ENCODE data around the gene RGS12. TPM values are rescaled to one million over a fixed set of nuclear protein-coding genes. Genes with fewer than 3 reads are reported as not detected.

Gene RGS12
- total and polyA plus RNA-seq, 2 experiments from 2014 or later = 8.0 to 19.0 TPM

DNA sequence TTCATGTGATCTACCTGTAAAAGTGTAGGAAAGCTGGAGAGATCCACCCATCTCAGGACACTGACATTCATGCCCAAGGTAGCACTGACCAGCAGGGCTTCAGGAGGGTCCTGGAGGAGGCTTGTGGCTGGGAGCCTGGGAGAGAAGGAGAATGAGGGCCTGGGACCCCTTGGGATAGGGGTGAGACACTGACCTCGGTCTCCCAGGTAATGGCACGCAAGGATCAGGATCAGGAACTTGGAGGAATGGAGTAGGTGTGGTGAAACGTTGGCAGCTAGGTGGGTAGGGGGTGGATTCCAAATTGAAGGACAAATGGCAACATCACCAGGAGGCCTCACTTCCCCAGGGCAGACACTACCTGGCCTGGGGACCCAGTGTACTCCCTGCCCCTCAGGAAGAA, 12.4 kb upstream of the RGS12 start:
- Mint-ChIP-seq H3K4me1 (no peaks in the 10 kb centered on the region), H3K27ac (no peak overlapping the region)

More for the DNA sequence above, 12.4 kb upstream of the RGS12 start:
- H3F3A ChIP-seq (replicated peaks; ENCODE audit: low read depth) = no peaks in the 10 kb centered on the region
- no peak overlapping the region for H3K4me3 Mint-ChIP-seq
- H3K36me3 ChIP-seq (ENCODE audit: insufficient read depth) = no peaks in the 10 kb centered on the region
- no peak overlapping the region for H3K27ac ChIP-seq (ENCODE audit: low read depth)
- H3K9me2 ChIP-seq (ENCODE audit: insufficient read depth) = no peaks in the 10 kb centered on the region
- no peak for ATAC-seq
- no peak overlapping the region for H3K4me2 ChIP-seq
- H3K79me2 ChIP-seq (replicated peaks; ENCODE audit: insufficient read depth) = no peaks in the 10 kb centered on the region
- H3K4me3 ChIP-seq = no peak overlapping the region
- no peaks in the 10 kb centered on the region for H4K20me1 ChIP-seq (replicated peaks; ENCODE audit: insufficient read depth)
- peaks cover 6% of the 10 kb centered on the region for H3K27me3 Mint-ChIP-seq (ENCODE audit: insufficient read depth, low read depth, poor library complexity)
- H3K27me3 ChIP-seq (ENCODE audit: insufficient read depth) = no peaks in the 10 kb centered on the region
- H3K36me3 Mint-ChIP-seq (ENCODE audit: low read depth) = peaks cover 2% of the 10 kb centered on the region; the same call in 2 of the 3 replicates
- TF ChIP-seq EZH2 (IDR thresholded peaks at IDR 0.05; ENCODE audit: low read depth, unreplicated experiment) (no peak), EZH2phosphoT487 (IDR thresholded peaks at IDR 0.05; ENCODE audit: unreplicated experiment) (no peak), NANOG (IDR thresholded peaks at IDR 0.05; ENCODE audit: borderline replicate concordance) (no peak), CREB1 (CRISPR knock-in tag; IDR thresholded peaks at IDR 0.05; ENCODE audit: low read depth) (no peak), ZNF114 (CRISPR knock-in tag; IDR thresholded peaks at IDR 0.05) (no peak), REST (IDR thresholded peaks at IDR 0.05; ENCODE audit: unreplicated experiment) (no peak), POLR2AphosphoS5 (IDR thresholded peaks at IDR 0.05; ENCODE audit: low read depth) (no peak), STAT1 (IDR thresholded peaks at IDR 0.05; ENCODE audit: unreplicated experiment) (no peak), JUNB (IDR thresholded peaks at IDR 0.05; ENCODE audit: unreplicated experiment) (no peak), ETS1 (IDR thresholded peaks at IDR 0.05) (no peak), ZNF331 (CRISPR knock-in tag; IDR thresholded peaks at IDR 0.05; ENCODE audit: low read depth) (no peak)
- TF ChIP-seq, protein P1, sequence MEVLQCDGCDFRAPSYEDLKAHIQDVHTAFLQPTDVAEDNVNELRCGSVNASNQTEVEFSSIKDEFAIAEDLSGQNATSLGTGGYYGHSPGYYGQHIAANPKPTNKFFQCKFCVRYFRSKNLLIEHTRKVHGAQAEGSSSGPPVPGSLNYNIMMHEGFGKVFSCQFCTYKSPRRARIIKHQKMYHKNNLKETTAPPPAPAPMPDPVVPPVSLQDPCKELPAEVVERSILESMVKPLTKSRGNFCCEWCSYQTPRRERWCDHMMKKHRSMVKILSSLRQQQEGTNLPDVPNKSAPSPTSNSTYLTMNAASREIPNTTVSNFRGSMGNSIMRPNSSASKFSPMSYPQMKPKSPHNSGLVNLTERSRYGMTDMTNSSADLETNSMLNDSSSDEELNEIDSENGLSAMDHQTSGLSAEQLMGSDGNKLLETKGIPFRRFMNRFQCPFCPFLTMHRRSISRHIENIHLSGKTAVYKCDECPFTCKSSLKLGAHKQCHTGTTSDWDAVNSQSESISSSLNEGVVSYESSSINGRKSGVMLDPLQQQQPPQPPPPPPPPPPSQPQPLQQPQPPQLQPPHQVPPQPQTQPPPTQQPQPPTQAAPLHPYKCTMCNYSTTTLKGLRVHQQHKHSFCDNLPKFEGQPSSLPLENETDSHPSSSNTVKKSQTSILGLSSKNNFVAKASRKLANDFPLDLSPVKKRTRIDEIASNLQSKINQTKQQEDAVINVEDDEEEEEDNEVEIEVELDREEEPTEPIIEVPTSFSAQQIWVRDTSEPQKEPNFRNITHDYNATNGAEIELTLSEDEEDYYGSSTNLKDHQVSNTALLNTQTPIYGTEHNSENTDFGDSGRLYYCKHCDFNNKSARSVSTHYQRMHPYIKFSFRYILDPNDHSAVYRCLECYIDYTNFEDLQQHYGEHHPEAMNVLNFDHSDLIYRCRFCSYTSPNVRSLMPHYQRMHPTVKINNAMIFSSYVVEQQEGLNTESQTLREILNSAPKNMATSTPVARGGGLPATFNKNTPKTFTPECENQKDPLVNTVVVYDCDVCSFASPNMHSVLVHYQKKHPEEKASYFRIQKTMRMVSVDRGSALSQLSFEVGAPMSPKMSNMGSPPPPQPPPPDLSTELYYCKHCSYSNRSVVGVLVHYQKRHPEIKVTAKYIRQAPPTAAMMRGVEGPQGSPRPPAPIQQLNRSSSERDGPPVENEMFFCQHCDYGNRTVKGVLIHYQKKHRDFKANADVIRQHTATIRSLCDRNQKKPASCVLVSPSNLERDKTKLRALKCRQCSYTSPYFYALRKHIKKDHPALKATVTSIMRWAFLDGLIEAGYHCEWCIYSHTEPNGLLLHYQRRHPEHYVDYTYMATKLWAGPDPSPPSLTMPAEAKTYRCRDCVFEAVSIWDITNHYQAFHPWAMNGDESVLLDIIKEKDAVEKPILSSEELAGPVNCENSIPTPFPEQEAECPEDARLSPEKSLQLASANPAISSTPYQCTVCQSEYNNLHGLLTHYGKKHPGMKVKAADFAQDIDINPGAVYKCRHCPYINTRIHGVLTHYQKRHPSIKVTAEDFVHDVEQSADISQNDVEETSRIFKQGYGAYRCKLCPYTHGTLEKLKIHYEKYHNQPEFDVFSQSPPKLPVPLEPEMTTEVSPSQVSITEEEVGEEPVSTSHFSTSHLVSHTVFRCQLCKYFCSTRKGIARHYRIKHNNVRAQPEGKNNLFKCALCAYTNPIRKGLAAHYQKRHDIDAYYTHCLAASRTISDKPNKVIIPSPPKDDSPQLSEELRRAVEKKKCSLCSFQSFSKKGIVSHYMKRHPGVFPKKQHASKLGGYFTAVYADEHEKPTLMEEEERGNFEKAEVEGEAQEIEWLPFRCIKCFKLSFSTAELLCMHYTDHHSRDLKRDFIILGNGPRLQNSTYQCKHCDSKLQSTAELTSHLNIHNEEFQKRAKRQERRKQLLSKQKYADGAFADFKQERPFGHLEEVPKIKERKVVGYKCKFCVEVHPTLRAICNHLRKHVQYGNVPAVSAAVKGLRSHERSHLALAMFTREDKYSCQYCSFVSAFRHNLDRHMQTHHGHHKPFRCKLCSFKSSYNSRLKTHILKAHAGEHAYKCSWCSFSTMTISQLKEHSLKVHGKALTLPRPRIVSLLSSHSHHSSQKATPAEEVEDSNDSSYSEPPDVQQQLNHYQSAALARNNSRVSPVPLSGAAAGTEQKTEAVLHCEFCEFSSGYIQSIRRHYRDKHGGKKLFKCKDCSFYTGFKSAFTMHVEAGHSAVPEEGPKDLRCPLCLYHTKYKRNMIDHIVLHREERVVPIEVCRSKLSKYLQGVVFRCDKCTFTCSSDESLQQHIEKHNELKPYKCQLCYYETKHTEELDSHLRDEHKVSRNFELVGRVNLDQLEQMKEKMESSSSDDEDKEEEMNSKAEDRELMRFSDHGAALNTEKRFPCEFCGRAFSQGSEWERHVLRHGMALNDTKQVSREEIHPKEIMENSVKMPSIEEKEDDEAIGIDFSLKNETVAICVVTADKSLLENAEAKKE (CRISPR knock-in tag; IDR thresholded peaks at IDR 0.05) = no peak
- TF ChIP-seq, protein P2, sequence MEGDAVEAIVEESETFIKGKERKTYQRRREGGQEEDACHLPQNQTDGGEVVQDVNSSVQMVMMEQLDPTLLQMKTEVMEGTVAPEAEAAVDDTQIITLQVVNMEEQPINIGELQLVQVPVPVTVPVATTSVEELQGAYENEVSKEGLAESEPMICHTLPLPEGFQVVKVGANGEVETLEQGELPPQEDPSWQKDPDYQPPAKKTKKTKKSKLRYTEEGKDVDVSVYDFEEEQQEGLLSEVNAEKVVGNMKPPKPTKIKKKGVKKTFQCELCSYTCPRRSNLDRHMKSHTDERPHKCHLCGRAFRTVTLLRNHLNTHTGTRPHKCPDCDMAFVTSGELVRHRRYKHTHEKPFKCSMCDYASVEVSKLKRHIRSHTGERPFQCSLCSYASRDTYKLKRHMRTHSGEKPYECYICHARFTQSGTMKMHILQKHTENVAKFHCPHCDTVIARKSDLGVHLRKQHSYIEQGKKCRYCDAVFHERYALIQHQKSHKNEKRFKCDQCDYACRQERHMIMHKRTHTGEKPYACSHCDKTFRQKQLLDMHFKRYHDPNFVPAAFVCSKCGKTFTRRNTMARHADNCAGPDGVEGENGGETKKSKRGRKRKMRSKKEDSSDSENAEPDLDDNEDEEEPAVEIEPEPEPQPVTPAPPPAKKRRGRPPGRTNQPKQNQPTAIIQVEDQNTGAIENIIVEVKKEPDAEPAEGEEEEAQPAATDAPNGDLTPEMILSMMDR (conservative IDR thresholded peaks at IDR 0.05; ENCODE audit: low read depth in 2 of 2) = no peak
- no peak overlapping the region for H2AFZ ChIP-seq
- H3K9me3 Mint-ChIP-seq = peaks cover 16% of the 10 kb centered on the region; the same call in 2 of the 3 replicates
- DNase-seq (ENCODE audit: low spot score) = no peak
- H3K4me1 ChIP-seq (ENCODE audit: insufficient read depth) = no peaks in the 10 kb centered on the region

Measured in GM23338 (cell line).